SU-DHL-6 (cell line): ENCODE data around the gene RABEPK.
A peak's percentile ranks its signal among the peaks of the same experiment; 100 is the strongest.

Experiments used
- H2AFZ ChIP-seq: fragments of 200-600 bp; sonication (generic); 2 replicates; pipeline ENCODE4 v1.6.1; 2014; ENCODE audit warnings: low read depth, mild to moderate bottlenecking, moderate library complexity, mixed read lengths, antibody characterized with exemption, low read length; ENCODE audit not compliant: severe bottlenecking
- H3F3A ChIP-seq: fragments of 200-600 bp; shearing (Covaris generic); 2 replicates; pipeline ENCODE4 v1.6.0; 2016; ENCODE audit warnings: antibody characterized with exemption, mild to moderate bottlenecking; ENCODE audit not compliant: insufficient read depth
- H3K27ac ChIP-seq: fragments of 200-600 bp; sonication (generic); 2 replicates; pipeline ENCODE4 v1.5.1; 2016; ENCODE audit warnings: low read depth, mild to moderate bottlenecking, low read length, moderate library complexity, mixed read lengths
- H3K27me3 ChIP-seq: fragments of 200-600 bp; sonication (generic), shearing (Covaris generic); 2 replicates; pipeline ENCODE4 v1.6.0; 2014; ENCODE audit warnings: mild to moderate bottlenecking, low read length
- H3K36me3 ChIP-seq: fragments of 200-600 bp; sonication (generic); 2 replicates; pipeline ENCODE4 v1.6.1; 2014; ENCODE audit warnings: mild to moderate bottlenecking, low read length, mixed read lengths
- H3K4me2 ChIP-seq: fragments of 300-600, 200-600 bp; shearing (Covaris generic), sonication (generic); 2 replicates; pipeline ENCODE4 v1.6.0; 2014; ENCODE audit warnings: low read length, low read depth, mild to moderate bottlenecking; ENCODE audit not compliant: poor library complexity, severe bottlenecking
- H3K4me3 ChIP-seq: fragments of 200-600 bp; sonication (generic); 2 replicates; pipeline ENCODE4 v1.5.1; 2014; ENCODE audit warnings: antibody characterized with exemption, low read length, mild to moderate bottlenecking, mixed read lengths; ENCODE audit not compliant: insufficient read depth, poor library complexity, severe bottlenecking
- H3K79me2 ChIP-seq: fragments of 200-600 bp; sonication (generic); 2 replicates; pipeline ENCODE4 v1.6.1; 2014; ENCODE audit warnings: mild to moderate bottlenecking, low read length, moderate library complexity; ENCODE audit not compliant: insufficient read depth
- H3K9ac ChIP-seq: fragments of 200-600 bp; sonication (generic); 2 replicates; pipeline ENCODE4 v1.7.0; 2014; ENCODE audit warnings: mild to moderate bottlenecking, low read length
- H3K9me2 ChIP-seq: fragments of 200-600 bp; sonication (generic); replicated peaks from 2 replicates; pipeline ENCODE4 v1.6.1; 2014; ENCODE audit warnings: low read length; ENCODE audit not compliant: insufficient read depth
- H3K9me3 ChIP-seq: fragments of 200-600 bp; sonication (generic); 2 replicates; pipeline ENCODE4 v1.6.1; 2014; ENCODE audit warnings: low read length, mixed read lengths; ENCODE audit not compliant: insufficient read depth
- H4K20me1 ChIP-seq: fragments of 200-600 bp; sonication (generic); 2 replicates; pipeline ENCODE4 v1.6.1; 2014; ENCODE audit warnings: low read depth, mild to moderate bottlenecking, antibody characterized with exemption, low read length, moderate library complexity, mixed read lengths
- CTCF ChIP-seq: fragments of 200-600 bp; sonication (generic); IDR thresholded peaks from one replicate; pipeline ENCODE4 v1.5.1; 2017; ENCODE audit warnings: antibody characterized with exemption, mild to moderate bottlenecking, low read length, moderate library complexity; ENCODE audit not compliant: insufficient read depth, poor library complexity, severe bottlenecking
- EZH2phosphoT487 ChIP-seq: fragments of 200-600 bp; sonication (generic), shearing (Covaris generic); conservative IDR thresholded peaks from 2 replicates; pipeline ENCODE4 v1.6.1; 2018; ENCODE audit warnings: mild to moderate bottlenecking, antibody characterized with exemption, low read length, moderate library complexity, mixed read lengths

The RABEPK gene

GRCh38 chr9:125258160-125258785 is 57.9 kb downstream of the RABEPK start:
- TF ChIP-seq CTCF = no peak
- no peak for TF ChIP-seq EZH2phosphoT487
- Histone ChIP-seq H3K4me2 (no peak overlapping the region), H3K27ac (no peak overlapping the region)

GRCh38 chr9:125258832-125259534 is 58.6 kb downstream of the RABEPK start:
- Histone ChIP-seq H3K79me2 (peaks cover 23% of the 10 kb centered on the region), H2AFZ (no peak overlapping the region), H4K20me1 (no peaks in the 10 kb centered on the region), H3K27ac (no peak overlapping the region), H3K4me2 (no peak overlapping the region), H3K9ac (no peak overlapping the region), H3K9me2 (no peaks in the 10 kb centered on the region), H3K27me3 (no peaks in the 10 kb centered on the region), H3K9me3 (no peaks in the 10 kb centered on the region), H3K4me3 (no peak overlapping the region), H3K36me3 (no peaks in the 10 kb centered on the region), H3F3A (0 out of 2 replicates have a peak, but pooled peaks cover 9% of the 10 kb centered on the region)
- TF ChIP-seq EZH2phosphoT487 (no peak), CTCF (no peak)

More at GRCh38 chr9:125258160-125258785, 57.9 kb downstream of the RABEPK start:
- no peaks in the 10 kb centered on the region for H4K20me1 ChIP-seq
- H3K4me3 ChIP-seq = no peak overlapping the region
- peaks cover 16% of the 10 kb centered on the region for H3K79me2 ChIP-seq
- H3K36me3 ChIP-seq = no peaks in the 10 kb centered on the region
- H2AFZ ChIP-seq = no peak overlapping the region
- H3K27me3 ChIP-seq = no peaks in the 10 kb centered on the region
- no peak overlapping the region for H3K9ac ChIP-seq
- H3K9me2 ChIP-seq = no peaks in the 10 kb centered on the region
- no peaks in the 10 kb centered on the region for H3K9me3 ChIP-seq
- H3F3A ChIP-seq = 0 out of 2 replicates have a peak, but pooled peaks cover 9% of the 10 kb centered on the region

GRCh38 chr9:125260561-125260960 is 60.2 kb downstream of the RABEPK start:
- no peak for TF ChIP-seq CTCF
- TF ChIP-seq EZH2phosphoT487 = no peak
- no peaks in the 10 kb centered on the region for H3K9me3 ChIP-seq
- H3K36me3 ChIP-seq = no peaks in the 10 kb centered on the region
- no peak overlapping the region for H2AFZ ChIP-seq
- no peak overlapping the region for H3K4me3 ChIP-seq
- no peak overlapping the region for H3K27ac ChIP-seq
- no peaks in the 10 kb centered on the region for H3K27me3 ChIP-seq
- H3F3A ChIP-seq = 0 out of 2 replicates have a peak, but pooled peaks cover 9% of the 10 kb centered on the region
- H3K9me2 ChIP-seq = no peaks in the 10 kb centered on the region
- peaks cover 39% of the 10 kb centered on the region for H3K79me2 ChIP-seq
- H3K9ac ChIP-seq = no peak overlapping the region
- no peaks in the 10 kb centered on the region for H4K20me1 ChIP-seq
- peak overlapping the region; percentile 89 for H3K4me2 ChIP-seq
